H9 (cell line): ENCODE data around the gene DBNDD1. TPM values are rescaled to one million over a fixed set of nuclear protein-coding genes. Genes with fewer than 3 reads are reported as not detected.

Source experiments
- DNase-seq: peaks from one replicate; pipeline ENCODE4 v3.0.0-alpha.2; 2017
- H2AFZ ChIP-seq: one replicate; pipeline ENCODE4 v1.6.1; 2013; ENCODE audit warnings: mild to moderate bottlenecking, low read length, control low read depth, moderate library complexity
- H2AK5ac ChIP-seq: 2 replicates; pipeline ENCODE4 v1.6.1; 2013; ENCODE audit warnings: low read length, control low read depth, mixed read lengths; ENCODE audit not compliant: insufficient read length
- H2BK120ac ChIP-seq: one replicate; pipeline ENCODE4 v1.6.1; 2013; ENCODE audit warnings: low read depth, mild to moderate bottlenecking, low read length, control low read depth, inconsistent platforms; ENCODE audit not compliant: poor library complexity, severe bottlenecking
- H2BK12ac ChIP-seq: 2 replicates; pipeline ENCODE4 v1.6.1; 2013; ENCODE audit warnings: low read length, control low read depth, mixed read lengths, low read depth; ENCODE audit not compliant: insufficient read length
- H2BK15ac ChIP-seq: 2 replicates; pipeline ENCODE4 v1.6.1; 2013; ENCODE audit warnings: low read depth, low read length, control low read depth
- H2BK20ac ChIP-seq: one replicate; pipeline ENCODE4 v1.6.1; 2013; ENCODE audit warnings: low read depth, mild to moderate bottlenecking, low read length, control low read depth, inconsistent platforms; ENCODE audit not compliant: poor library complexity, severe bottlenecking
- H2BK5ac ChIP-seq: 2 replicates; pipeline ENCODE4 v1.6.1; 2013; ENCODE audit warnings: low read length, control low read depth, mixed read lengths; ENCODE audit not compliant: insufficient read length
- H3K14ac ChIP-seq: 2 replicates; pipeline ENCODE4 v1.6.1; 2013; ENCODE audit warnings: low read length, control low read depth; ENCODE audit not compliant: insufficient read depth
- H3K18ac ChIP-seq: 2 replicates; pipeline ENCODE4 v1.6.1; 2013; ENCODE audit warnings: low read depth, mild to moderate bottlenecking, mixed read lengths, low read length, control low read depth; ENCODE audit not compliant: insufficient read length
- H3K23ac ChIP-seq: 2 replicates; pipeline ENCODE4 v1.6.1; 2013; ENCODE audit warnings: low read length, control low read depth, mixed read lengths, low read depth; ENCODE audit not compliant: insufficient read length
- H3K23me2 ChIP-seq: 2 replicates; pipeline ENCODE4 v1.6.1; 2013; ENCODE audit warnings: low read depth, mild to moderate bottlenecking, mixed read lengths, low read length, control low read depth; ENCODE audit not compliant: insufficient read length, poor library complexity, severe bottlenecking
- H3K27ac ChIP-seq: 2 replicates; pipeline ENCODE4 v1.5.1; 2013; ENCODE audit warnings: low read length, control low read depth, mixed read lengths, low read depth; ENCODE audit not compliant: insufficient read length
- H3K27me3 ChIP-seq: 2 replicates; pipeline ENCODE4 v1.6.1; 2013; ENCODE audit warnings: low read length, control low read depth, inconsistent platforms; ENCODE audit not compliant: insufficient read depth
- H3K4ac ChIP-seq: 2 replicates; pipeline ENCODE4 v1.6.1; 2013; ENCODE audit warnings: low read depth, mild to moderate bottlenecking, control low read depth, inconsistent platforms, low read length, moderate library complexity
- H3K4me1 ChIP-seq: 2 replicates; pipeline ENCODE4 v1.6.1; 2013; ENCODE audit warnings: low read length, control low read depth, inconsistent platforms; ENCODE audit not compliant: insufficient read depth
- H3K4me2 ChIP-seq: 2 replicates; pipeline ENCODE4 v1.6.1; 2013; ENCODE audit warnings: low read length, control low read depth, mixed read lengths; ENCODE audit not compliant: insufficient read length, insufficient read depth
- H3K56ac ChIP-seq: 2 replicates; pipeline ENCODE4 v1.6.1; 2013; ENCODE audit warnings: low read depth, mild to moderate bottlenecking, mixed read lengths, low read length, control low read depth; ENCODE audit not compliant: insufficient read length
- H3K79me1 ChIP-seq: 2 replicates; pipeline ENCODE4 v1.6.1; 2013; ENCODE audit warnings: low read depth, mild to moderate bottlenecking, moderate library complexity, low read length, control low read depth, inconsistent platforms; ENCODE audit not compliant: insufficient read depth, poor library complexity, severe bottlenecking
- H3K79me2 ChIP-seq: 2 replicates; pipeline ENCODE4 v1.6.1; 2013; ENCODE audit warnings: low read length, control low read depth, inconsistent platforms; ENCODE audit not compliant: insufficient read depth
- H3K9ac ChIP-seq: 2 replicates; pipeline ENCODE4 v1.6.1; 2013; ENCODE audit warnings: low read length, control low read depth, mixed read lengths; ENCODE audit not compliant: insufficient read length; ENCODE audit errors: extremely low read depth
- H3K9me3 ChIP-seq: one replicate; pipeline ENCODE4 v1.6.1; 2013; ENCODE audit warnings: low read depth, low read length, inconsistent platforms; ENCODE audit not compliant: control insufficient read depth
- H3T11ph ChIP-seq: one replicate; pipeline ENCODE4 v1.6.1; 2013; ENCODE audit warnings: mild to moderate bottlenecking, low read length, control low read depth, inconsistent platforms
- H4K20me1 ChIP-seq: one replicate; pipeline ENCODE4 v1.6.1; 2013; ENCODE audit not compliant: control insufficient read depth, insufficient read length, insufficient read depth
- H4K5ac ChIP-seq: 2 replicates; pipeline ENCODE4 v1.6.1; 2013; ENCODE audit warnings: low read depth, mild to moderate bottlenecking, mixed read lengths, low read length, control low read depth; ENCODE audit not compliant: insufficient read length
- H4K8ac ChIP-seq: replicated peaks from 2 replicates; pipeline ENCODE4 v1.6.1; 2013; ENCODE audit warnings: low read length, control low read depth, mixed read lengths, low read depth; ENCODE audit not compliant: insufficient read length
- H4K91ac ChIP-seq: 2 replicates; pipeline ENCODE4 v1.6.1; 2013; ENCODE audit warnings: low read depth, mild to moderate bottlenecking, moderate library complexity, mixed read lengths, low read length, control low read depth; ENCODE audit not compliant: insufficient read length
- H3K27ac Mint-ChIP-seq, 3 experiments: 2 replicates in 2 of 3; 3 replicates in 1 of 3; pipeline ENCODE4 v1.8.0; 2020 to 2021; ENCODE audit warnings: mixed read lengths in 3 of 3, mild to moderate bottlenecking in 1 of 3, moderate library complexity in 1 of 3
- H3K27me3 Mint-ChIP-seq: 2 replicates; pipeline ENCODE4 v1.8.0; 2021; ENCODE audit warnings: low read depth, mild to moderate bottlenecking, moderate library complexity, mixed read lengths
- H3K36me3 Mint-ChIP-seq, 3 experiments: 2 replicates in 2 of 3; 3 replicates in 1 of 3; pipeline ENCODE4 v1.8.0; 2020 to 2021; ENCODE audit warnings: low read depth in 3 of 3, mixed read lengths in 3 of 3; ENCODE audit not compliant: insufficient read depth in 1 of 3
- H3K4me1 Mint-ChIP-seq, 2 experiments: 2 replicates each; pipeline ENCODE4 v1.8.0; 2020; ENCODE audit warnings: mixed read lengths in 2 of 2
- H3K4me3 Mint-ChIP-seq, 2 experiments: 2 replicates in 1 of 2; 3 replicates in 1 of 2; pipeline ENCODE4 v1.8.0; 2020 to 2021; ENCODE audit warnings: mild to moderate bottlenecking in 2 of 2, mixed read lengths in 2 of 2, moderate library complexity in 1 of 2
- H3K9me3 Mint-ChIP-seq, 2 experiments: 2 replicates in 1 of 2; 3 replicates in 1 of 2; pipeline ENCODE4 v1.8.0; 2020; ENCODE audit warnings: mild to moderate bottlenecking in 2 of 2, mixed read lengths in 2 of 2, moderate library complexity in 1 of 2
- WGBS: extraction: QIAGEN DNeasy Blood & Tissue Kit; methylation state at CpG from one replicate; pipeline ENCODE4 v1.1.7; 2013; ENCODE audit warnings: missing lambda C conversion rate, low lambda C conversion rate, mixed read lengths; ENCODE audit not compliant: insufficient read length; ENCODE audit errors: extremely low coverage; 5-methylcytosine and 5-hydroxymethylcytosine counted together
- total RNA-seq: library from RNA; stranded (reverse); gene quantifications from 2 replicates; pipeline ENCODE4 v1.2.1, GENCODE V29; 2021
- TF ChIP-seq, protein P1 (sequence below): fragments of 200-600 bp; sonication (generic); conservative IDR thresholded peaks from 3 replicates; pipeline ENCODE4 v1.8.0; 2021; ENCODE audit warnings: antibody characterized with exemption, mild to moderate bottlenecking

Gene DBNDD1
- total RNA-seq, 1 experiment from 2014 or later, result 87.3 TPM

DNA sequence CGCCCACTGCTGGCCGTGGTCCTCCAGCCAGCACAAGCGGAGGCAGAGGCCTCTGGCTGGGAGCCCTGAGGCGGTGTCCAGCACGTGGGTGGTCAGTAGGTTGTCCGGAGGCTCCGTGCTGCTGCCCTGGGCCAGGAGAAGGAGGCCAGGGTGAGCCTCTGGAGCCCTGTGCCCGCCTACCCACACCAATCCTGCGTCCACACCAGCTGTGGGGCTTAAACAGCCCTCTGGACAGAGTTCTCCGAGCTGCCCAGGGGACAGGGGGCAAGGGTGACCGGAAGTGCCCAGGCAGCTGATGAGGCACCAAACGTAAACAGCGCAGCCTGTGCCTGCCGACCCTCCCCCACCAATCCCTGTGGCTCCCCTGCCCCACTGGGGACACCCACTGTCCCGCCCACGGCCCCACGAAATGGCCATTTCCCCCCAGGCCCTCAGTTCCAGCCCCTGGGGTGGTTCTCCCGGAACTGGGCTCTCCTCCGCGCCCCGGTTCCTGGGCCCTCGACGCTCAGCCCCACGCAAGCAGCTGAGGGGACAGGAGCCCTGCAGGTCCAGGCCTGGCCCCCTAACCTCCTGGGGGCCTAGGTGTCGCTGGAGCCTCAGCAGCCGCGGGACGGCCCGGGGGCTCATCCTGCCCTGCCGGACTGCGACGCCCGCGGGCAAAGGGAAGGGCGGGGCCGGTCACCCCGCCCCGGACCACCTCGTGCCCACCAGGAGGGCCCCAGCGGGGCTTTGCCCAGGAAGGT lies 27.9 kb upstream of the DBNDD1 start:
- Histone ChIP-seq H2BK120ac (no peak overlapping the region), H3K23me2 (peaks cover 8% of the 10 kb centered on the region), H3K18ac (no peak overlapping the region), H3T11ph (no peak overlapping the region), H2BK12ac (no peak overlapping the region), H4K91ac (no peak overlapping the region), H3K9ac (no peak overlapping the region), H3K23ac (no peak overlapping the region), H3K27ac (no peak overlapping the region), H3K56ac (no peak overlapping the region), H3K27me3 (no peaks in the 10 kb centered on the region), H3K9me3 (no peaks in the 10 kb centered on the region), H2BK5ac (no peak overlapping the region), H3K4ac (no peak overlapping the region), H4K5ac (no peak overlapping the region), H4K20me1 (no peaks in the 10 kb centered on the region), H2AFZ (no peak overlapping the region), H2BK15ac (peak overlapping the region; percentile 26; the same call in 1 of the 2 replicates), H3K4me1 (no peaks in the 10 kb centered on the region), H2AK5ac (no peak overlapping the region), H3K4me2 (peak overlapping the region; percentile 48), H4K8ac (no peak overlapping the region), H3K79me1 (no peaks in the 10 kb centered on the region), H3K79me2 (no peaks in the 10 kb centered on the region), H3K14ac (no peak overlapping the region; the same call in 1 of the 2 replicates), H2BK20ac (no peak overlapping the region)
- WGBS, result no CpG with 5 or more reads among the region's 40 CpGs
- H3K4me1 Mint-ChIP-seq, result peaks cover 8% of the 10 kb centered on the region in 2 experiments
- peaks cover 2% of the 10 kb centered on the region; the same call in 1 of the 2 replicates for H3K27me3 Mint-ChIP-seq
- H3K27ac Mint-ChIP-seq, result no peak overlapping the region
- peak overlapping the region; percentile 47 to 71 for H3K4me3 Mint-ChIP-seq
- TF ChIP-seq, protein P1, sequence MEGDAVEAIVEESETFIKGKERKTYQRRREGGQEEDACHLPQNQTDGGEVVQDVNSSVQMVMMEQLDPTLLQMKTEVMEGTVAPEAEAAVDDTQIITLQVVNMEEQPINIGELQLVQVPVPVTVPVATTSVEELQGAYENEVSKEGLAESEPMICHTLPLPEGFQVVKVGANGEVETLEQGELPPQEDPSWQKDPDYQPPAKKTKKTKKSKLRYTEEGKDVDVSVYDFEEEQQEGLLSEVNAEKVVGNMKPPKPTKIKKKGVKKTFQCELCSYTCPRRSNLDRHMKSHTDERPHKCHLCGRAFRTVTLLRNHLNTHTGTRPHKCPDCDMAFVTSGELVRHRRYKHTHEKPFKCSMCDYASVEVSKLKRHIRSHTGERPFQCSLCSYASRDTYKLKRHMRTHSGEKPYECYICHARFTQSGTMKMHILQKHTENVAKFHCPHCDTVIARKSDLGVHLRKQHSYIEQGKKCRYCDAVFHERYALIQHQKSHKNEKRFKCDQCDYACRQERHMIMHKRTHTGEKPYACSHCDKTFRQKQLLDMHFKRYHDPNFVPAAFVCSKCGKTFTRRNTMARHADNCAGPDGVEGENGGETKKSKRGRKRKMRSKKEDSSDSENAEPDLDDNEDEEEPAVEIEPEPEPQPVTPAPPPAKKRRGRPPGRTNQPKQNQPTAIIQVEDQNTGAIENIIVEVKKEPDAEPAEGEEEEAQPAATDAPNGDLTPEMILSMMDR, result no peak
- DNase-seq, result peak; percentile 55
- H3K36me3 Mint-ChIP-seq, result peaks cover 0 to 20% (median 16%) of the 10 kb centered on the region in 3 experiments; a peak in 4 of 7 replicates
- peaks cover 4 to 5% of the 10 kb centered on the region in 2 experiments; a peak in 3 of 5 replicates for H3K9me3 Mint-ChIP-seq
